Endodermal cell (in vitro differentiated cells): ENCODE data around the gene DTWD2. TPM values are rescaled to one million over a fixed set of nuclear protein-coding genes. Genes with fewer than 3 reads are reported as not detected.
"Not testable (repeated sequence)": the region's sequence is repeated elsewhere in the genome, so short reads cannot be mapped to it uniquely, and the experiment has no call there.

Source experiments
- DNase-seq: peaks from one replicate; pipeline ENCODE4 v3.0.0-alpha.2; 2017
- H3K27ac ChIP-seq: 2 replicates; pipeline ENCODE4 v1.5.1; 2013; ENCODE audit warnings: mild to moderate bottlenecking, low read depth, low read length, moderate library complexity
- H3K27me3 ChIP-seq: 2 replicates; pipeline ENCODE4 v1.6.1; 2013; ENCODE audit warnings: mild to moderate bottlenecking, low read length, moderate library complexity; ENCODE audit not compliant: insufficient read depth, control insufficient read depth, poor library complexity, severe bottlenecking
- H3K36me3 ChIP-seq: 2 replicates; pipeline ENCODE4 v1.7.0; 2013; ENCODE audit warnings: mild to moderate bottlenecking, low read length, moderate library complexity; ENCODE audit not compliant: control insufficient read depth, insufficient read depth
- H3K4me1 ChIP-seq: one replicate; pipeline ENCODE4 v1.7.0; 2013; ENCODE audit warnings: low read length; ENCODE audit not compliant: control insufficient read depth, insufficient read depth
- H3K4me3 ChIP-seq: 2 replicates; pipeline ENCODE4 v1.5.1; 2013; ENCODE audit warnings: mild to moderate bottlenecking, low read length, moderate library complexity
- H3K9ac ChIP-seq: 2 replicates; pipeline ENCODE4 v1.6.1; 2013; ENCODE audit warnings: mild to moderate bottlenecking, low read length, moderate library complexity; ENCODE audit not compliant: poor library complexity, severe bottlenecking; ENCODE audit errors: extremely low read depth
- H3K9me3 ChIP-seq: 2 replicates; pipeline ENCODE4 v1.6.1; 2013; ENCODE audit warnings: mild to moderate bottlenecking, low read length, moderate library complexity; ENCODE audit not compliant: control insufficient read depth
- H3K27ac Mint-ChIP-seq: 2 replicates; pipeline ENCODE4 v1.8.0; 2020; ENCODE audit warnings: mixed read lengths
- H3K27me3 Mint-ChIP-seq: 2 replicates; pipeline ENCODE4 v1.8.0; 2021; ENCODE audit warnings: mild to moderate bottlenecking, mixed read lengths; ENCODE audit not compliant: insufficient read depth
- H3K36me3 Mint-ChIP-seq: 2 replicates; pipeline ENCODE4 v1.8.0; 2020; ENCODE audit warnings: low read depth, mixed read lengths
- H3K4me1 Mint-ChIP-seq: 2 replicates; pipeline ENCODE4 v1.8.0; 2020; ENCODE audit warnings: mixed read lengths
- H3K4me3 Mint-ChIP-seq: 2 replicates; pipeline ENCODE4 v1.8.0; 2020; ENCODE audit warnings: mild to moderate bottlenecking, moderate library complexity, mixed read lengths
- H3K9me3 Mint-ChIP-seq: 2 replicates; pipeline ENCODE4 v1.8.0; 2020; ENCODE audit warnings: mild to moderate bottlenecking, mixed read lengths
- WGBS, 2 experiments: methylation state at CpG; one replicate each; pipeline versions ENCODE4 v1.1.5 to v1.1.7; 2013; ENCODE audit warnings: missing lambda C conversion rate in 2 of 2, mixed read lengths in 1 of 2; ENCODE audit not compliant: insufficient coverage in 1 of 2, insufficient read length in 1 of 2; 5-methylcytosine and 5-hydroxymethylcytosine counted together
- total RNA-seq, 2 donors: library from RNA; stranded (reverse); fragmentation: NEBNext Ultra II Directional in 1 of 2; extraction: Animal tissue kit (Norgen Biotek cat#: 25700) in 1 of 2; gene quantifications; 2 replicates in 1 of 2; 3 replicates in 1 of 2; pipeline ENCODE4 v1.2.1, GENCODE V29; 2021
- TF ChIP-seq, protein P1 (sequence below): fragments of 200-600 bp; sonication (generic); conservative IDR thresholded peaks from 2 replicates; pipeline ENCODE4 v1.5.0; 2021; ENCODE audit warnings: antibody characterized with exemption, mild to moderate bottlenecking

Gene DTWD2
- total RNA-seq, 2 donors from 2014 or later = 15.2 to 34.9 TPM

DNA sequence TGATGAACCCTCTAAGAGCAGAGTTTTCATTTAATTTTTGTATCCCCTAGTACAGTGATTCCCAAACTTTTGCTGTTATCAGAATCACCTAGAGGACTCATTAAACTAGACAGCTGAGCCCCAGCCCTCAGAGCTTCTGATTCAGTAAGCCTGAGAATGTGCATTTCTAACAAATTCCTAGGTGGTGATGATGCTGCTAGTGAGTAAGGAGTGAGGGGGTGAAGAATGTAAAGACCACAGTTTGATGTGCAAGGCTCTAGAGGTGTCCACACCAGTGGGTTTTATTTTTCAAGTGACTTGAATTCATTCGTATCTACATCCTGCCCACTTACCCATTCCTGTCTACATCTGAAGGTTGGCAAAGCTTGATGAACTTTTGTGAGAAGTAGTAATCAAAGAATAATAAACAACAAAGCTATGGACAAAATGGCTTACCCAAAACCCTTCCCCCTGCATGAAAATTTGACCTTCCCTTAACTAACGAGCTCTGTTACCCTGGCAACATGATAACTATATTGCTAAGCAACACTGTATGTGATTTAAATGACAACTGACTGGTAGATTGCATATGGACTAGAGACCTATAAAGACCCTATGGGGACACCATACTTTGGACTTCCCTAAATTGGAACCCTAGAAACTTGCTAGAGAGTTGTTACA lies 35.2 kb downstream of the DTWD2 start:
- Histone ChIP-seq H3K4me1 (peaks cover 11% of the 10 kb centered on the region), H3K27ac (no peak overlapping the region), H3K9ac (peak overlapping the region; percentile 90), H3K36me3 (no peaks in the 10 kb centered on the region), H3K27me3 (no peaks in the 10 kb centered on the region), H3K9me3 (no peaks in the 10 kb centered on the region), H3K4me3 (peak overlapping the region; percentile 89)
- Mint-ChIP-seq H3K36me3 (peaks cover 15% of the 10 kb centered on the region), H3K4me1 (peaks cover 50% of the 10 kb centered on the region), H3K4me3 (peak overlapping the region; percentile 91), H3K9me3 (no peaks in the 10 kb centered on the region), H3K27ac (peak overlapping the region; percentile 99), H3K27me3 (no peaks in the 10 kb centered on the region)
- TF ChIP-seq, protein P1, sequence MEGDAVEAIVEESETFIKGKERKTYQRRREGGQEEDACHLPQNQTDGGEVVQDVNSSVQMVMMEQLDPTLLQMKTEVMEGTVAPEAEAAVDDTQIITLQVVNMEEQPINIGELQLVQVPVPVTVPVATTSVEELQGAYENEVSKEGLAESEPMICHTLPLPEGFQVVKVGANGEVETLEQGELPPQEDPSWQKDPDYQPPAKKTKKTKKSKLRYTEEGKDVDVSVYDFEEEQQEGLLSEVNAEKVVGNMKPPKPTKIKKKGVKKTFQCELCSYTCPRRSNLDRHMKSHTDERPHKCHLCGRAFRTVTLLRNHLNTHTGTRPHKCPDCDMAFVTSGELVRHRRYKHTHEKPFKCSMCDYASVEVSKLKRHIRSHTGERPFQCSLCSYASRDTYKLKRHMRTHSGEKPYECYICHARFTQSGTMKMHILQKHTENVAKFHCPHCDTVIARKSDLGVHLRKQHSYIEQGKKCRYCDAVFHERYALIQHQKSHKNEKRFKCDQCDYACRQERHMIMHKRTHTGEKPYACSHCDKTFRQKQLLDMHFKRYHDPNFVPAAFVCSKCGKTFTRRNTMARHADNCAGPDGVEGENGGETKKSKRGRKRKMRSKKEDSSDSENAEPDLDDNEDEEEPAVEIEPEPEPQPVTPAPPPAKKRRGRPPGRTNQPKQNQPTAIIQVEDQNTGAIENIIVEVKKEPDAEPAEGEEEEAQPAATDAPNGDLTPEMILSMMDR = no peak
- peak; percentile 67 for DNase-seq
- WGBS, 2 experiments = 73% methylated on average over 2 of the region's 2 CpGs; no CpG with 5 or more reads in 1 of the 2 experiments

DNA sequence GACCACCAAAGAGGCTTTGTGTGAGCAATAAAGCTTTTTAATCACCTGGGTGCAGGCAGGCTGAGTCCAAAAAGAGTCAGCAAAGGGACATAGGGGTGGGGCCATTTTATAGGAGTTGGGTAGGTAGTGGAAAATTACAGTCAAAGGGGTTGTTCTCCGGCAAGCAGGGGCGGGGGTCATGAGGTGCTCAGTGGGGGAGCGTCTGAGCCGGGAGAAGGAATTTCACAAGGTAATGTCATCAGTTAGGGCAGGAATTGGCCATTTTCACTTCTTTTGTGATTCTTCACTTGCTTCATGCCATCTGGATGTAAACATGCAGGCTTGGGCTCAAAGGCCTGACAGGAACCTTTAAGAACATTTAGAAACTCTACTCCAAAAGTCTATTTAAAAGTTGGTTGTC lies 36.0 kb downstream of the DTWD2 start:
- not testable (repeated sequence) for H3K9me3 Mint-ChIP-seq, H3K27me3 Mint-ChIP-seq, H3K27ac ChIP-seq, H3K27me3 ChIP-seq, H3K9me3 ChIP-seq, H3K36me3 ChIP-seq
- H3K9ac ChIP-seq = peak overlapping the region; percentile 90
- H3K4me1 Mint-ChIP-seq = peaks cover 53% of the 10 kb centered on the region
- DNase-seq = peak; percentile 96
- H3K27ac Mint-ChIP-seq = peak overlapping the region; percentile 99
- 0 to 5% methylated on average over 2 to 4 of the region's 4 CpGs for WGBS, 2 experiments
- peaks cover 18% of the 10 kb centered on the region for H3K36me3 Mint-ChIP-seq
- H3K4me1 ChIP-seq = peaks cover 11% of the 10 kb centered on the region
- peak overlapping the region; percentile 89 for H3K4me3 ChIP-seq
- H3K4me3 Mint-ChIP-seq = peak overlapping the region; percentile 91

DNA sequence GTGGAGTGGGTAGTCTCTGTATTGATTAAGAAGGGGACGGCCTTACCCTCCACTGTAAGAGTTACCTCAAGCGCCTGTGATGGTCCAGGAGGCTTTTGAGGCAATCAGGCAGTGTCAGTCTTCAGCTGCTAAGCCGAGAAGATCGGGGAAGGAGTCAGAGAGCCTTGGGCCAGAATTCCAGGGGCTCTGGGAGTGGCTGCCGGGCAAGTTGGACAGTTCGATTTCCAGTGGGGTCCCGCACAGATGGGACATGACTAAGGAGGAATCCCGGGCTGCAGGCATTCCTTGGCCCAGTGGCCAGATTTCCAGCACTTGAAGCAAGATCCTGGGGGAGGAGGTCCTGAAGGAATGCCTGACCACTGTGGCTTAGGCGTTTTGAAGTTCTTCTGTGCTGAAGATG lies 38.0 kb downstream of the DTWD2 start:
- not testable (repeated sequence) for H3K27ac ChIP-seq, H3K9me3 ChIP-seq, H3K9me3 Mint-ChIP-seq, H3K27me3 Mint-ChIP-seq, DNase-seq, H3K36me3 ChIP-seq, H3K27me3 ChIP-seq
- H3K4me1 ChIP-seq = peaks cover 11% of the 10 kb centered on the region
- Mint-ChIP-seq H3K4me1 (peaks cover 65% of the 10 kb centered on the region), H3K27ac (peak overlapping the region; percentile 99), H3K36me3 (peaks cover 28% of the 10 kb centered on the region), H3K4me3 (peak overlapping the region; percentile 91)
- peak overlapping the region; percentile 90 for H3K9ac ChIP-seq
- peak overlapping the region; percentile 89 for H3K4me3 ChIP-seq
- WGBS, 2 experiments = 75 to 85% methylated on average over 9 of the region's 9 CpGs

DNA sequence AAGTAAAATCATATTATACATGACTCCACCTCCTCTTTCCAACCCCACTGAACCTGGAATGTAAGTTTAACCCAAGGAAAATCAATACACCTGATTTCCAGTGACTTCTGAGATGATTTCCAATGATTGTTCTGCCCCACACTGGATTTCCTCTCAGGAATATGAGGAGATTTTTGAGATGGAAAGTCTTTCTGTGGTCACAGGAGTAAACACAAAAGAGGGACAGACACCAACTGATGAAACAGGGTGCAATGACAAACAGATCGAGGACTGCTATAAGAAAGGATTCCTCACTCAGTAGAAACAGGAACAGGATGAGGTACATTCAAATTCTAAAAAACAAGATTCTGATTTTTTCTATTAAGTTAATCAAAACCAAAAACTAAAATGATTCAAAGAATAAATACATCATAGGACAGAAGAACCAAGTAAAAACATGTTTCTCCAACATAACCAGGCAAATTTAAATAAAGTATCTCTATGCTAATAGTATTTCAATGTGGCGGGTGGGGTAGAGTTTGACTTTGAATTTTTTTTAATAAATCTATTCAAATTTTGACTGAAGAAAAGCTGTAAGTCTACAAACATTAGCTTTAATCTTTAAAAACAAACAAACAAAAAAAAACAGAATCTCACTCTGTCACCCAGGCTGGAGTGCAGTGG lies 42.1 kb downstream of the DTWD2 start:
- Histone ChIP-seq H3K9me3 (peaks cover 12% of the 10 kb centered on the region), H3K9ac (no peak overlapping the region), H3K27ac (no peak overlapping the region), H3K27me3 (no peaks in the 10 kb centered on the region), H3K36me3 (peaks cover 38% of the 10 kb centered on the region), H3K4me3 (peak overlapping the region; percentile 5), H3K4me1 (no peaks in the 10 kb centered on the region)
- WGBS, 2 experiments = 100% methylated on average over 1 of the region's 2 CpGs; no CpG with 5 or more reads in 1 of the 2 experiments
- DNase-seq = no peak
- no peaks in the 10 kb centered on the region for H3K27me3 Mint-ChIP-seq
- peaks cover 2% of the 10 kb centered on the region for H3K9me3 Mint-ChIP-seq
- H3K27ac Mint-ChIP-seq = no peak overlapping the region
- H3K4me1 Mint-ChIP-seq = peaks cover 44% of the 10 kb centered on the region
- peaks cover 62% of the 10 kb centered on the region for H3K36me3 Mint-ChIP-seq
- H3K4me3 Mint-ChIP-seq = no peak overlapping the region
- TF ChIP-seq, protein P1 = no peak
